NCI-H146 treated with DMSO at 0.1 percent for 48 hours (cell line): Measurements from ENCODE around the gene LRP1B.

Experiments used
- DNase-seq: peaks from one replicate; lab custom pipeline; 2025; ENCODE audit not compliant: unreplicated experiment; lab: John Stamatoyannopoulos, UW

Gene LRP1B

DNA sequence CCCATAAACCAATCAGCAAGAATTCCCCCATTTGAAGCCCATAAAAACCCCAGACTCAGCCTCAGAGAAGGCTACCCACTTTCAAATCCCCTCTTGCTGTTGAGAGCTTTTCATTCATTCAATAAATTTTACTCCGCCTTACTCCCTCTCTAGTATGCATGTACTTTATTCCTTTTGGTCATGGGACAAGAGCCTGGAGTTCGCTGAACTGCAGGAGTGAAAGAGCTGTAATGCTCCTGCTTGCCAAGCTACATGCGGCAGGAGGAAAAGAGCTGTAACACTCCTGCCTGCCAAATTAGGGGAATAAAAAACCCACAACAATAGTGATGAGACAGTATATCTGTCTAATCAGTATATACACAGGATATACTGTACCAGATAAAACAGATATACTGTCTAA is 1261.7 kb downstream of the LRP1B start:
- DNase-seq, result no peak

DNA sequence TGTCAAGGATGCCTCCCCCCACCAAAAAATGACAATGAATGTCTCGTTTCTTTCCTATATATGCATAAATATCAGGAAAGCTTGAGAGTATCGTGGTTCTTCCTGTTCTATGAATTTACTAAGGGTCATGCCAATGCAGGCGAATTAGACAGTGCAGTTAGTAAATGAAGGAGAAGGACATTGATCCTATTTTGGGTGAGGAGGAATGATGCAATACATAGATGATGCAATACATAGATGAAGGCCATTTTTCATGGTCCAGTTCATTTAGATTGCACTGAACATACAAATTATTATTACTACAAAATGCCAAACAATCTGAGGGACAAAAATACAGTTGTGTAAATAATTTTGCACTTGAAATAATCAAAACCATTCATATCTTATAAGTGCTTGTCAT is 1265.0 kb downstream of the LRP1B start:
- no peak for DNase-seq

DNA sequence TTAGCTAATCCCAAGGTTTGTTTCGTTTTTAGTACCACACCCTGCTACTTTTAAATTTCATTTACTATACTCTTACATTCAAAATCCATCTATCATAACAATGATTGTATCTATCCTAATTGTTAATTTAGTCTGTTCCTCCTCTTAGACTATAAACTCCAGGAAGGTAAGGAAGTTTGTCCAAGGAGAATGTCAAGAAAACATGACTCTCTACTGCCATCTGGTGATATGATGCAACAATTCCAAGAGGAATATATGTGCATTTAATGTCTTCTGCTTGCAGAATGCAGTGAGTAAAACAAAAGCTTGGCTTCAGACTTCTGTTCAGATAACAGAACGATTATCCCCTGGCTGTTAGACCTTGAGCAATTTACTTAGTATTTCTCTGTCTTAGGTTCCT is 1267.1 kb downstream of the LRP1B start:
- peak; percentile 13 for DNase-seq

DNA sequence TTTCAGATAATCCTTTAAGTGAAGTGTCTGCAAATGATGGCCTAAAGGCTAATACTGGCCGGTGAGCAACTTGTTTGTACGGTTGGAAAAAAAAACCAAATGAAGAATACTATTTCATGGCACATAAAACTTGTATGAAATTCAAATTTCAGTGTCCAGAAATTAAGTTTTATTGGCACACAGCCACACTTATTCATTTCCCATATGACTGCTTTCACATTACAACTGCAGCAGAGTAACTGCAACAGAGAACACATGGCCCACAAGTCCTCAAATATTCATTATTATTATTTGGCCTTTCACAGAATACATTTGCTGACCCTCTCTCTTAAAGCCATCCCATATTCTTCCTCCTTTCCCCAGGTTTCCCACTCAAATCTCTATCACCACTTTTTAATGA is 1268.6 kb downstream of the LRP1B start:
- DNase-seq, result no peak

DNA sequence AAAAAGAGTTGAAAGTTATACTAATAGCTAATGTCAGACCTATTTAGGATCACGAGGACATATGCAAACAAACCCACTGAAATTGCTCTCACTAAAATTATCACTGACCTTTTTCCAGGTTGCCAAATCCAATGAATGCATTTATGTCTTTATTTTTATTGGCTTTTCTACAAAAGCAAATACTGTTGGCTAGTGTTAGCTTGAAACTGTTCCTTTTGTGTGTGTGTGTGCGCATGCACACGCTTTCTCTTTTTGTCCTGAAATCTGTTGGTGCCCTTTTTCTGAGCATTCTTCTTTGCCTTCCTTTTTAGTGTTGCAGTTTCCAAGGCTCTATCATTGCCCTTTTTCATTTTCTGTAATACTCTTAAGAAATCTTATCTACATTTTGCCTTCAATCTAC is 1269.2 kb downstream of the LRP1B start:
- DNase-seq, result no peak

DNA sequence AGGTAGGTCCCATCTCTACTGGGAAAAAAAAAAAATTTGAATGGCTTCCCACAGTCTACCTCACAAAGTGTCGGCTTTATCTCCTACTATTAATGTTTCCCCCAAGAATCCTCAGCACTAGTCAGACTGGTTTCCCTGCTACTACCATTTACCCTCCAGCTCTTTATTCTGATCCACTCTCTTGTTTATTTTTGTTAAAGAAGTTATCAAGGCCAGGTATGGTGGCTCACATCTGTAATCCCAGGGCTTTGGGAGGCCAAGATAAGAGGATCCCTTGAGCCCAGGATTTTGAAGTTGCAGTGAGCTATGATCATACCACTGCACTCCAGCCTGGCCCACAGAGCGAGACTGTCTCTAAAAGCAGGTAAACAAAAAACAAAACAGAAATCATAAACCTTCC is 1275.3 kb downstream of the LRP1B start:
- DNase-seq, result no peak

DNA sequence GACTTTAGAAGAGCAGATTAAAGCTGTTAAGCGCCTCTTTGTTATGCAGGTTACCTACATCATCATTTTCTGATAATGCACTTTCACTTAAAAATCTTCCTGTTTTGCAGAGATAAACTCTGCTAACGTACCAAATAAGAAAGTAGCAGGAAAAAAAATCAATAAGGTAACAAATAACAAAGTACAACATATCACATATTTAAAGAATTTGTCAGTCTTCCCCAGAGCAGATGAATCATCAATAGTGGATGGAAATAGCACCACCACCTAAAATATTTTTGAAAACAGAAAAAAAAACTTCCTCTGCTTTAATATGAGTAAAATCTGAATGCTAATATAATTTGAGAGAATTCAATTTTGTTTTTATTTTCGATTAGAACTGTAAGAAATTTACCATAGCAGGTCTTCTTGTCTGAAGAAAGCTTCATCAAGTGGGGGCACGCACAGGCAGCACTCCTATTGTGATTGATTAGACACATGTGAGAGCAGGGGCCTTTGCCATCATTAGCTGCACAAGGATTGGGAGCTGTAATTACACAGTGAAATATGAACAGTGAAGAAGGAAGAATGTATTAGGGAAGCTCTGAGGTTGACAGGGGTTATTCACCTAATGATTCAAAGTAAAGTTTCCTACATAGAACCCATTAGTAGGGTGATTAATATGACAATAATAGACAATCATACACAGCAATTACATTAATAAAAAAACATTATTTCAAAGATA is 1279.4 kb downstream of the LRP1B start:
- DNase-seq, result no peak

DNA sequence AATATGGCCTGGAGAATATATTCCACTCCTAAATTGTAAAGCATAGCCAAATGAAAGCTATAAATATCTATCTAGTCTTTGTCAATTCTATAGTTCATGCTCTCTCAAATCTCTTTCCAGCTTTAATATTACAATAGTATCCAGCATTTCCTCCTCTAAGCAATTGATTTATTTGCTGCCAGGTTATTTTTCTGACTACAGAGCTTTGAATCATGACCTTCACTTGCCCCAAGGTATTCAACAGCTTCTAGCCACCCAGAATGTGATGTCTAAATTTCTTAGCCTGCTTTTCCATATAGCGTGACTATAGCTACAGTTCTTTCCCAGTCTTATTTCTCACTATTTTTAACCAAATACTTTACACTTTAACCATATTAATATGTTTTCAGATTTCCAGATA is 1287.6 kb downstream of the LRP1B start:
- DNase-seq, result no peak

DNA sequence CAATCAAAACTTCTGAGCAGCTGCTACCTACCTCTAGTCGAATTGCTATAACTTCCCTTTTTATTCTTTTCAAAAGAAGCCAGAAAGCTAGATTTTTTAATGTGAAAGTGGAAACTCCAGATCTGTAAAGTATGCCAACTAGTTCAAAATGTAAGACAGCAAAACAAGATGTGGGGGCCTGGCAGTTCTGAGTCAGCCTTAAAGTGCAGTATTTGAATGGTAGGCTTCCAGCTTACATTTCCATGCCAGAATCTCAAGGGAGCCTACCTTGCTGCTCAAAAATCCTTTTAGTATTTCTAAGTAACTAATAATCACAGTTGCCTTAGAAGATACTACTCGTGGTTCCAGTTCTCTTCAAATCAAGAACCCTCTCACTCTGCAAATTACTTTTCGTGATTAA is 1288.7 kb downstream of the LRP1B start:
- DNase-seq, result no peak

DNA sequence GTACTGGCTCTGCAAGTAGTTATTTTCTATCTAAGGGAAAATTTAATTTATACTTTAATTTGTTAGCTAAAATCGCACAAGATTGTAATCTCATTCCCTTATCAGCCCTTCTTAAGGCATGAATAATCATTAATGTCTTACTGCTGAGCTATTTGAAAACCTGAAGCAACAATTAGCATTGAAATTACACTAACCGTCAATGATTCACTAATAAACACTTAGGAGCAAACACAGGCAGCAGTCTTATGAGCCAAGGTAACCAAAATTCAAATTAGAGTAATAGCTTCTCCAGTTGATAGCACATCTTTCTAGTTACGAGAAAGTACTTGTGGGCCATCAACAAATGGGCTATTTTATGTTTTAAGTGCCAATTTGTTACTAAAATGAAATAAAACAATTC is 1289.7 kb downstream of the LRP1B start:
- DNase-seq, result no peak

DNA sequence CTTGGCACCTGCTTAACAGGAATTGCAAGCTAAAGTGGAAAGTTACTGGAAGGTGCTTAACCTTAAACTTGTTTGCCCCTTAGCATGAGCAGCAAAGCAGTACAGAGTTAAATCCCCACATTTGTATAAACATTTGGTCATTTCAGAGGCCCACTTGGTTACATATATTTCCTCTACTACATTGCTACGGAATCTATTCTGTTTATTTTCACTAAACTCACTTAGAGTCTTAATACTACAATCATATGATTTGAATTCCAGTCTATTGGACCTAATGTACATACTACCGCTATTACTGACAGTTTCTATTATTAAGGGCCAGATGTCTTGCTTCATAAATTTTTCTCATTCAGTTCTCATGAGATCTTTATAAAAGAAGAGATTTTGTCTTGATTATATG is 1294.0 kb downstream of the LRP1B start:
- DNase-seq, result no peak

DNA sequence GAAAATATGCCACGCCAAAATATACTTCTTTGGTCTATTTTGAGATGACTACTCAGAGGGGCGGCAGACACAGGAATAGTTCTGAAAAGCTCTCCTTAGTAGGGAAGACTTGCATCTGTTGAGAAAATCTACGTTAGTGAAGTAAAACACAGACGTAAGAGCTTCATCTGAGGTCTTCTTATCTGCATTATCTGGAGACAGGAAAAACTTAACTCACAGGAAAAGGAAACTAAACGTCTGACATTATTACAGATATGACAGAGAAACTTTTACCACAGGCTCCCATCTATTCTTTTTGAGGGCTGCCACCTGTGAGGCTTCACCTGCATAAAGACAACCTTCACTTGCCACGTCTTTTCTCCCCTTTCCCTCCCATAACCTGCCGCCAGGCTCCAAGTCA is 1295.7 kb downstream of the LRP1B start:
- DNase-seq, result no peak

DNA sequence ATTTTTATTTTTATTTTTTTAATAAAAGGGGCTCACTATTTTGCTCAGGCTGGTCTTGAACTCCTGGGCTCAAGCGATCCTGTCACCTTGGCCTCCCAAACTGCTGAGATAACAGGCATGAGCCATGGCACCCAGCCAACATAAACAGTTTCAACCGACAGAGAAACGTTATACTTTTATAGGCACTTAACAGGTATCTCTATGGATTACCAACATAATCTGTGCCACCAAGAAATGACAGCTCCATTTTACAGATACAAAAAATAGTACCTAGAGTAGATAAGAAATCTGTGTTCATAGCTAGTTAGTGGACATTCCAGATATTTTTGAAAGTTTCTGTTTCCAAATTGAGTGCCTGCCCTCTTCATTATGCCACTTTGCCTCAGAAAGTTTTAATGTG is 1316.7 kb downstream of the LRP1B start:
- DNase-seq, result no peak

DNA sequence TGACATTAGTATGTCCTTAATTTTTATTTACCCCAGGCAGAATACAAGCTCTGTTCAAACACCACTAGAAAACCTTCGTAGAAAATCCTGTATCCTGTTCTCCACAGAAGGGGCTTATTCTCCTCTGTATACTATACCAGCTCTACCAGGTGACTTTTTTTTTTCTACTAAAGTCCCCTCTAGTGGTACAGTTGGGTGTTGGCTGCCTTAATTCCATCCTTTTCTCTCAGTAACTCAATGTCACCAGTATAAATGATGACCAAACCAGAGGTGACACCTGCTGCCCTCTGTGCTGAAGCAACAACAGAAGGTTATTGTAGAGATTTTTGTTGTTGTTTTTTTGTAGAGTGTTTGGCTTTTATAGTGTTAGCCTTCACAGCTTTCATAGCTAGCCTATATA is 1322.0 kb downstream of the LRP1B start:
- DNase-seq, result no peak

DNA sequence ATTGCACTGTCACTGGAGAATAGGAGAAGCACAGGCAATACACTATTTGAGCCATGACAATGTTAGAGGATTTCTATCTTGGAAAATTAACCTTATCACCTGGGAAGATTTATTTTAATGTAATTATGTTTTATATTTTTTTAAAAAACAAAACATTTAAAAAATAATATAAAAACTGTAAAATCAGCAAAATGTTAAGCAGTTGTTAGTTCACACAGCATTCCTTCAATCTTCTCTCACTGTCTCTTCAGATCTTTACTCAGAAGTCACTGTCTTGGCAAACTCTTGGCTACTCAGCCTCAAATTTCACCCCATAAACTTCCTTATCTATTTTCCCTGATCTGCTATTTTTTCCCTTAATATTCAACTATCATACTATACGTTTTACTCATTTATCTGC is 1322.6 kb downstream of the LRP1B start:
- no peak for DNase-seq

DNA sequence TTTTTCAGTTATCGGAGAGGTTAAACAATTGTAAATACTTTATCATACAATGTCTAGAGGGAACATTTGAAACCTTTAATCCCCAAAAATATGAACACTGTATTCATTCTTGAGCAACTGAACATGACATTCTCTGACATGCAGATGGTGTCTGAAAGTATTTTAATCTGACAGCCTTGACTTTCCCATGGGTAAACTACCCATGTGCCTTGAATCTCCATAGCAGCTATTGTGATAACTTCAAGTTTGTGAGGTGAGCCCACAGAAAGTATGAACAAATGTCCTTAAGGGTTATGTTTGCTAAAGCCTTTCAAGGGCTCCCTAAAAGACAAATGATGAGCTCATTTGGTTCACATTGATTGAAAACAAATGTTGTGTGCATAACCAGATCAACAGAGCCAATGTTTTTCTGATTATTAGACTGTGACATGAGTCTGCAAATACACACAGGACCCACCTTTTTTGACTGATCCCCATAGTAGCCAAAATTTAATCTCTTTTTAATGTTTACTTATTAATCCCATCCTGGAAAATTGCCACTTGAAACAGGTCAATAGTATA is 1326.0 kb downstream of the LRP1B start:
- no peak for DNase-seq

DNA sequence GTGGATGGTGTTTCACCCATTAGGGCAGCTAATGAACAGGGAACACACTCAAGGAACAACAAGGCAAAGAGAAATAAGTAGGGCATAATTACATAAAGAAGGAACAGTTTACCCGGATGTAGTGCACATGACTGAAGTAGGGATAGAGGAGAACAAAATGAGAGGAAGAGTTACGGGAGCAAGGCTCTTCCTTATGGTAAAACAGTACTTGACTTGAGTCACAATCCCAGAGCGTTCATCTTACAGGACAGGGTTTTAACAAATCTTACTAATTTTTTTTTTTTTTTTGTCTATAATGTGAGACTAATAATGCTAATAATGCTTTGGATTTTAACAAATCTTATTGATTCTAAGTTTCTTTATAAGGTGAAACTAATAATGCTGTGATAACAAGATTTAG is 1329.5 kb downstream of the LRP1B start:
- DNase-seq, result no peak

DNA sequence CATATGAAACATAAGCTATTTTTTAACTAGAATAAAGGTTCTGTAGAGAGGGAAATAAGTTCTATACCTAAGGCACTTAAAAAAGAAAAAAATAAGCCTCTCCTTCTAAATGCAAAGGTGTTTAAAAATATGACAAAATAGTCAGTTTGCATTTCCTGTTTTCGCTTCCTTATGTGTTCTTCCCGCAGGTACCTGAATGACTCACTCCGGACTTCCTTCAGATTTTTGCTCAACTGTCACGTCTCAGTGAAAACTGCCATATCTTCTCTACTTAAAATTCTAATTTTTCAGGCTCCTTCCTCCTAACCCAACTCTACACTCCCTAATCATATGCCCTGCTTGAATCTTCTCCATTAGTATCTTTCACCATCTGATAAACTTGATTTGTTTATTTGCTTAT is 1333.1 kb downstream of the LRP1B start:
- no peak for DNase-seq

DNA sequence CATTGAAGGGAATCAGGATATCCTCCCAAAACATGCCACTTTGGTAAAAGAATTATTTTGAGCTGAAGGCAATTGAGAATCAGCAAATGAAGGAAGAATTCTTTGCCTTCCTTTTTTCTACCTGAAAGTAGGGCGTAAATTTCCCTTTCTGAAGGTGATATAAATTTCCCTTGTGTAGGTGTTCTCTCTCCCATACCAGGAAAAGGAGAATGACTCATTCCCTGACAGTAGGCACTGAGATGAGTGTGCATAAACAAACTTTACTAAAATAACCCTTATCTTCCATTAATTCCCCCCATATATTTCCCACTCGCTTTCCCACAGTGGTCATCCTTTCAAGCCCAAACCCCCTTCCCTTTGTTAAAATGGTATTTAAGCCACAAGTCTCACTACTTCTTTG is 1339.0 kb downstream of the LRP1B start:
- DNase-seq, result no peak

DNA sequence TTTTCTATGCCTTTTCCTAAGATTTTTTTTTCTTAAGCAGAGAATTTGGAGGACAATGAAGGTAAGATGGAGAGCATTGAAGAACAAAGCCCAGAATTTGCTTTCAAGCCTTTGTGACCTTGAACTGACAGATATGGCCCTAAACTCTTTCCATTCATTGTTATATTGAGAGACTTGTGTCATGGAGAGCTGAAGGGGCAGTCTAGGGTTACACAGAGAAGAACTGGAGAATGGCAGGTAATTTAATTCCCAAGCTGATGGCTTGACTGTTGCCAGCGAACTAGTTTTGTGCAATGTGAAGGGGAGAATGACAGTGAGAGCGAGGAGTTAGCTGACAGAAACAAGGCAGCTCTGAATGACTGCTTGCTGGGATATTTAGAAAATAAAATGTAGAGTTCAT is 1344.2 kb downstream of the LRP1B start:
- DNase-seq, result no peak

DNA sequence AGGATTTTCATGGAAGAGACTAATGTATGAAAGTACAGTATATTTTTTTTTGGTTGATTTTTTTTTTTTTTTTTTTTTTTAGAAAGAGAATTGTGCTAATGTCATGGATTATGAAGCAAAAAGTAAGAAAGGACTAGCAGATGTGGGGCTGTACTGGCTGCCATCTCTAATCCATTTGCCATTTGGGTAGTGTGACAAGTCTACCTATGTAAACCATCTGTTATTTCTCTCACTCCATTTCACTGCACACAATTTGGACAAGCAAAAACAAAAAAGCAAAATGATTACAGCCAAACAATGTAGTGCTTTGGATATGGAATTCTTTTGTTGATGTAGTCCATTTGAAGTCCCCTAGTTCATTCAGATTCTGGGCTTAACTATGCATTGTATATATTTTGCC is 1355.4 kb downstream of the LRP1B start:
- DNase-seq, result no peak

DNA sequence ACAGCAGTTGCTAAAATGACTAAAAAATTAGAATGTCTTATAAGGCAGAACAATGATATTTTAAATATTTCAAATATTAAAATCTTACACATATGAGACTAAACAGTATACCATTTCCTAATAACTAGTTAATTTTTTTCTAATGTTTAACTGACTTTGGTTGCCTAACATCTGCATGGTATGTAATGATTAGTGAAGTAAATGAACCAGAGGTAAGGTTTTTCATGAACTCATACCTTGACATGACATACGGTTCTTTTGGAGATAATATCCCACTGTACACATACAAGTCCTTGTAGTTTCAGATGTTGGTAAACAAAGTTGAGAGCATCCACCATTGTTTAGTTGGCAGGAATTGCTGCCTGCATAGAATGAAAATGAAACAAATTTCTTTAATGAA is 1360.2 kb downstream of the LRP1B start:
- no peak for DNase-seq

DNA sequence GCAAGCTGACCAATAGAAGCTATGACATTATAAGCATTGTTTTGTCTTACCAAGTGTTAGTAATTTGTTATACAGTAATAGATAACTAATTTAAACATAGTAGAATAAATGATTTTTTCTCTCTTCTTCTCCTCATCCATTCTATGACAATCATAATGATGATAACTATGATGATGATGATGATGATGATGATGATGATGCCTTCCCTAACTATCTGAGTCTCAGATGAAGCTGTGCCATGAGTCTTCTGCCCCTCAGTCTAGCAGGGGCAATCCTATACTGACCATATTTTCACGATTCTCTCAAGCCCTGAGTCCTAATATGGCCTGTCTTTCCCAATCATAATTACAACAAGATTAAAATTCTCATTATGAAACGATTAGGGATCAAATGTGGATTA is 1369.0 kb downstream of the LRP1B start:
- no peak for DNase-seq
